GM12878 (cell line): ENCODE measurements around the gene TSKU. TPM values are rescaled to one million over a fixed set of nuclear protein-coding genes. Genes with fewer than 3 reads are reported as not detected.

Source experiments
- ATAC-seq: fragments of 200-7000 bp; cut with Tn5 transposase; 3 replicates; pipeline ENCODE4 v1.9.1; 2020; ENCODE audit warnings: mild to moderate bottlenecking, moderate library complexity
- BruUV-seq: library from RNA; stranded (reverse); fragments of 400-500 nt; replicated peaks from 2 replicates; lab custom pipeline; 2021; lab: Mats Ljungman, UMichigan
- CTCF ChIA-PET: fragments of 300-600 bp; sonication (Branson Sonifier 250); formaldehyde crosslinking; extraction: SDS; loops from one replicate; lab custom pipeline; 2021; ENCODE audit warnings: inconsistent platforms; lab: Yijun Ruan, JAX
- POLR2A ChIA-PET: fragments of 350-600 bp; formaldehyde crosslinking; extraction: SDS; loops from one replicate; lab custom pipeline; 2021; ENCODE audit warnings: inconsistent platforms; lab: Charles Lee
- RAD21 ChIA-PET: fragments of 300-600 bp; sonication (Branson Sonifier 250); formaldehyde crosslinking; loops from one replicate; lab custom pipeline; 2023; ENCODE audit warnings: antibody characterized with exemption; ENCODE audit not compliant: unreplicated experiment; lab: Charles Lee
- SMC1A ChIA-PET: fragments of 300-600 bp; sonication (Branson Sonifier 250); formaldehyde crosslinking; loops from one replicate; lab custom pipeline; 2023; ENCODE audit not compliant: unreplicated experiment, uncharacterized antibody; lab: Charles Lee
- DNase-seq: peaks from one replicate; pipeline ENCODE4 v3.0.0-alpha.2; 2011; ENCODE audit warnings: low read depth, low spot score
- FAIRE-seq: peaks from 3 replicates; lab custom pipeline; 2011; peaks lifted over from hg19 to GRCh38; lab: Jason Lieb, UNC
- H2AFZ ChIP-seq: 2 replicates; pipeline ENCODE4 v1.6.0; 2011; ENCODE audit warnings: low read depth, low read length, control low read depth; ENCODE audit not compliant: control insufficient read depth
- H3K27ac ChIP-seq: 2 replicates; pipeline ENCODE4 v1.5.1; 2011; ENCODE audit warnings: control low read depth; ENCODE audit not compliant: control insufficient read depth, insufficient read depth
- H3K27me3 ChIP-seq, 2 experiments: replicated peaks in 1 of 2; 2 replicates each; pipeline versions ENCODE4 v1.6.0 to v1.6.1; 2011; ENCODE audit warnings: low read length in 1 of 2; ENCODE audit not compliant: control insufficient read depth in 2 of 2, insufficient read depth in 2 of 2
- H3K36me3 ChIP-seq, 2 experiments: 2 replicates each; pipeline ENCODE4 v1.5.1; 2011; ENCODE audit warnings: low read length in 1 of 2; ENCODE audit not compliant: control insufficient read depth in 2 of 2, insufficient read depth in 2 of 2
- H3K4me1 ChIP-seq: 2 replicates; pipeline ENCODE4 v1.6.1; 2011; ENCODE audit warnings: mild to moderate bottlenecking, low read length, moderate library complexity, mixed read lengths; ENCODE audit not compliant: control insufficient read depth, insufficient read depth
- H3K4me2 ChIP-seq: 2 replicates; pipeline ENCODE4 v1.6.0; 2011; ENCODE audit warnings: control low read depth; ENCODE audit not compliant: control insufficient read depth, insufficient read depth
- H3K4me3 ChIP-seq: fragments of 200-600 bp; sonication (generic); 2 replicates; pipeline ENCODE4 v1.5.1; 2016
- H3K79me2 ChIP-seq: 2 replicates; pipeline ENCODE4 v1.6.0; 2011; ENCODE audit warnings: low read length; ENCODE audit not compliant: control insufficient read depth, insufficient read depth
- H3K9ac ChIP-seq: 2 replicates; pipeline ENCODE4 v1.8.0; 2011; ENCODE audit warnings: low read length, control low read depth, mixed read lengths; ENCODE audit not compliant: control insufficient read depth, insufficient read depth
- H3K9me3 ChIP-seq: replicated peaks from 3 replicates; pipeline ENCODE4 v1.5.1; 2011; ENCODE audit warnings: mild to moderate bottlenecking, low read length; ENCODE audit not compliant: control insufficient read depth, insufficient read depth
- H4K20me1 ChIP-seq: 2 replicates; pipeline ENCODE4 v1.6.0; 2011; ENCODE audit not compliant: control insufficient read depth, insufficient read depth
- ATF7 ChIP-seq: fragments of 450-650 bp; IDR thresholded peaks from 2 replicates; pipeline ENCODE4 v1.6.1; 2016; ENCODE audit warnings: low read depth, mild to moderate bottlenecking
- EP300 ChIP-seq, 2 experiments: fragments of 150-350 bp in 1 of 2; IDR thresholded peaks; 2 replicates each; pipeline ENCODE4 v1.6.1; 2011 to 2012; ENCODE audit warnings: low read depth in 2 of 2, low read length in 2 of 2, borderline replicate concordance in 1 of 2, improper control_type of control experiment in 1 of 2, inconsistent platforms in 1 of 2; ENCODE audit not compliant: control insufficient read depth in 1 of 2
- HSF1 ChIP-seq: fragments of 150-350 bp; IDR thresholded peaks from 2 replicates; pipeline ENCODE4 v1.6.1; 2014; ENCODE audit warnings: mild to moderate bottlenecking, low read depth, low read length
- RELB ChIP-seq: fragments of 450-650 bp; IDR thresholded peaks from 2 replicates; pipeline ENCODE4 v1.6.1; 2017; ENCODE audit warnings: low read depth, mild to moderate bottlenecking, moderate library complexity
- ZBTB4 ChIP-seq: fragments of 450-650 bp; formaldehyde crosslinking; IDR thresholded peaks from 2 replicates; pipeline ENCODE4 v1.4.0; 2022; ENCODE audit warnings: mild to moderate bottlenecking, moderate library complexity
- ZNF687 ChIP-seq: fragments of 450-650 bp; IDR thresholded peaks from 2 replicates; pipeline ENCODE4 v1.6.1; 2017; ENCODE audit warnings: mild to moderate bottlenecking, moderate library complexity
- WGBS: methylation state at CpG from one replicate; pipeline ENCODE4 v1.1.6; 2016; ENCODE audit warnings: low lambda C conversion rate; ENCODE audit not compliant: insufficient replicate concordance, insufficient coverage; ENCODE audit errors: missing lambda C conversion rate; 5-methylcytosine and 5-hydroxymethylcytosine counted together
- in situ Hi-C: fragments of 300-500 bp; cut with MboI; formaldehyde crosslinking; loops from 9 replicates; pipeline ENCODE4 v1.14.3; 2018; ENCODE audit warnings: mixed read lengths
- intact Hi-C: fragments of 100-400 bp; cut with micrococcal nuclease; formaldehyde crosslinking; loops from one replicate; pipeline ENCODE4 v1.14.2; 2022; ENCODE audit not compliant: unreplicated experiment
- polyA plus RNA-seq, 11 experiments: library from polyadenylated mRNA; depleted of rRNA in 4 of 11; unstranded in 6 of 11; stranded (reverse) in 5 of 11; fragments of >200 nt; fragmentation: Nextera tagmentation in 4 of 11; fragmentation: Illumina TruSeq in 1 of 11; extraction: Ambion mirVana in 4 of 11; extraction: Trizol in 1 of 11; gene quantifications; 1 replicate in 1 of 11; 2 replicates in 10 of 11; pipeline versions ENCODE4 v1.2.1 to v1.2.3, GENCODE V29; 2011 to 2016; ENCODE audit warnings: inconsistent platforms in 2 of 11, missing spikeins in 2 of 11, low read depth in 1 of 11
- total RNA-seq, 4 experiments: library from RNA; depleted of rRNA in 3 of 4; stranded (reverse); fragments of >200 nt in 3 of 4; fragmentation: Illumina TruSeq in 1 of 4; extraction: Trizol in 1 of 4; gene quantifications; 2 replicates each; pipeline versions ENCODE4 v1.2.1 to v1.2.3, GENCODE V29; 2013 to 2021

Gene TSKU
- total and polyA plus RNA-seq, 10 of the 15 experiments (the other 5 are each of a cell fraction or from before 2014, with no cell fraction given), result 0.04 to 1.5 (median 0.62) TPM

- RAD21 ChIA-PET, result interaction anchor here (1.4 to 1.8 kb wide), 2 partner anchors 10 to 54 kb away, joined by 3 to 4 read pairs; no protein-coding TSS in a partner anchor
- intact Hi-C loops (no loop called here), in situ Hi-C loops (no loop called here)
- Histone ChIP-seq H3K4me1 (peaks cover 3% of the 10 kb centered on the region; the same call in 1 of the 2 replicates), H3K36me3 (no peaks in the 10 kb centered on the region; a peak in 1 of 4 replicates), H3K9ac (no peak overlapping the region), H3K27ac (no peak overlapping the region), H3K9me3 (no peaks in the 10 kb centered on the region), H3K27me3 (peaks cover 5 to 13% of the 10 kb centered on the region in 2 experiments), H2AFZ (no peak overlapping the region), H4K20me1 (no peaks in the 10 kb centered on the region), H3K79me2 (no peaks in the 10 kb centered on the region), H3K4me3 (no peak overlapping the region), H3K4me2 (no peak overlapping the region)
- CTCF ChIA-PET, result interaction anchor here (1.0 to 1.9 kb wide), 3 partner anchors 18 to 131 kb away, joined by 3 to 5 read pairs (median 3); no protein-coding TSS in a partner anchor
- no peak for ATAC-seq
- WGBS, result 26% methylated on average over 12 of the region's 12 CpGs
- FAIRE-seq, result no peak
- SMC1A ChIA-PET, result no interaction called here
- BruUV-seq, result no TSS peak
- no peak for DNase-seq
- POLR2A ChIA-PET, result no interaction called here
- TF ChIP-seq ZNF687, result no peak
- no peak for TF ChIP-seq ATF7
- no peak for TF ChIP-seq ZBTB4 (CRISPR knock-in tag)
- TF ChIP-seq EP300 (IDR thresholded peaks at IDR 0.05; ENCODE audit: borderline replicate concordance in 1 of 2, control insufficient read depth in 1 of 2, low read depth in 2 of 2, low read length in 2 of 2), result no peak
- no peak for TF ChIP-seq HSF1
- no peak for TF ChIP-seq RELB
Observed at GRCh38 chr11:76787911-76788596, 4.9 kb downstream of the TSKU start.
